GM10847 (cell line): ENCODE results near the gene OXA1L.

Experiments
- POLR2A ChIP-seq: IDR thresholded peaks from 2 replicates; pipeline ENCODE4 v1.6.1; 2011; ENCODE audit not compliant: insufficient read length; ENCODE audit errors: extremely low read depth

Gene OXA1L

GRCh38 chr14:22814941-22815713, 48.6 kb downstream of the OXA1L start, which contains the start of gene SLC7A7:
TSS of gene SLC7A7 (minus strand) at chr14:22815435. CDS start at chr14:22813398, 2,037 bp downstream.
- no peak for TF ChIP-seq POLR2A

GRCh38 chr14:22819151-22819988, 52.9 kb downstream of the OXA1L start:
- TF ChIP-seq POLR2A = no peak

GRCh38 chr14:22820731-22821130, 54.2 kb downstream of the OXA1L start:
- no peak for TF ChIP-seq POLR2A

- TF ChIP-seq POLR2A = no peak
These were observed 54.9 kb downstream of the OXA1L start for GRCh38 chr14:22821193-22822015.

- TF ChIP-seq POLR2A = no peak
These were observed 55.6 kb downstream of the OXA1L start for GRCh38 chr14:22822016-22822570.
